Measurements from ENCODE around the gene SNED1.
"Not testable (repeated sequence)": the region's sequence is repeated elsewhere in the genome, so short reads cannot be mapped to it uniquely, and the experiment has no call there.

Gene SNED1

GRCh38 chr2:241088791-241089732 is 90.6 kb downstream of the SNED1 start:
- no peak for DNase-seq

- no peak for DNase-seq
Measured at GRCh38 chr2:241091201-241091600, 92.8 kb downstream of the SNED1 start.

- DNase-seq = no peak
Measured at GRCh38 chr2:241091734-241092445, 93.5 kb downstream of the SNED1 start.

GRCh38 chr2:241092677-241093076 is 94.3 kb downstream of the SNED1 start:
- DNase-seq = no peak

- not testable (repeated sequence) for DNase-seq
Measured at GRCh38 chr2:241093133-241093781, 94.8 kb downstream of the SNED1 start.

GRCh38 chr2:241094172-241094571 is 95.8 kb downstream of the SNED1 start:
- DNase-seq = no peak

GRCh38 chr2:241094924-241095420 is 96.6 kb downstream of the SNED1 start:
- DNase-seq = no peak

GRCh38 chr2:241095594-241096290 is 97.3 kb downstream of the SNED1 start:
- no peak for DNase-seq

- no peak for DNase-seq
Measured at GRCh38 chr2:241096979-241097378, 98.6 kb downstream of the SNED1 start.

GRCh38 chr2:241099246-241099645 is 100.8 kb downstream of the SNED1 start:
- no peak for DNase-seq

- peak; percentile 93 for DNase-seq
Measured at GRCh38 chr2:241102239-241102803, 103.9 kb downstream of the SNED1 start, which contains the start of gene MTERF4. MTERF4 (minus strand) TSS chr2:241102287; CDS start chr2:241102273, 14 bp downstream.

GRCh38 chr2:241103176-241103595 is 104.8 kb downstream of the SNED1 start:
- DNase-seq = no peak

- not testable (repeated sequence) for DNase-seq
Measured at GRCh38 chr2:241104611-241105010, 106.2 kb downstream of the SNED1 start.

GRCh38 chr2:241105641-241106040 is 107.2 kb downstream of the SNED1 start:
- no peak for DNase-seq

- DNase-seq = no peak
Measured at GRCh38 chr2:241107031-241107783, 108.8 kb downstream of the SNED1 start.

- DNase-seq = no peak
Measured at GRCh38 chr2:241108271-241109209, 110.1 kb downstream of the SNED1 start.

- DNase-seq = no peak
Measured at GRCh38 chr2:241109210-241110088, 111.0 kb downstream of the SNED1 start.

- DNase-seq = no peak
Measured at GRCh38 chr2:241110089-241110606, 111.7 kb downstream of the SNED1 start.

All from OCI-M1 (cell line).